Measurements from ENCODE around the gene CPPED1. TPM values are rescaled to one million over a fixed set of nuclear protein-coding genes. Genes with fewer than 3 reads are reported as not detected.

CPPED1 gene
- total and polyA plus RNA-seq, 2 donors (not counting 1 experiment from before 2014, with no cell fraction given), result 7.4 to 19.8 TPM

DNA sequence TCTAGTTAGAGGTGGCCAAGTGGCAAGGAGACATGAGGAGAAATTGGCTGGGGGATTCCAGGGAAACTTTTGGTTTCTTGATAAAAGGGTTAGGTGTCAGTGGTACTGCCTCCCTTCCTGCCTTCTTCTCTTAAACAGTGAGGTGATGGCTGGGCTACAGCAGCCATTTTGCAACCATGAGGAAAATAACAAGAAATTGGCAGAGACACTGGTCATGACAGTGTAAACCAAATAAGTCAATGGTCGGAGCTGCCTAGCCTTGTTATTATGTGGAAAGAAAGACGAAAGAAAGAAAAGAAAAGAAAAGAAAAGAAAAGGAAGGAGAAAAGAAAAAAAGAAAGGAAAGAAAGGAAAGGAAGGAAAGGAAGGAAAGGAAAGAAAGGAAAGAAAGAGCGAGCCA lies 63.9 kb downstream of the CPPED1 start:
- H3K27me3 ChIP-seq (ENCODE audit: control insufficient read depth, insufficient read depth, low read length), result no peaks in the 10 kb centered on the region
- no peaks in the 10 kb centered on the region for H3K9me3 ChIP-seq (ENCODE audit: control insufficient read depth, insufficient read depth, low read depth, low read length)
- no peak overlapping the region for H3K4me3 ChIP-seq (replicated peaks in 1 of 4; ENCODE audit: control extremely low read depth in 1 of 4, insufficient read depth in 1 of 4, low read depth in 3 of 4, low read length in 4 of 4)

DNA sequence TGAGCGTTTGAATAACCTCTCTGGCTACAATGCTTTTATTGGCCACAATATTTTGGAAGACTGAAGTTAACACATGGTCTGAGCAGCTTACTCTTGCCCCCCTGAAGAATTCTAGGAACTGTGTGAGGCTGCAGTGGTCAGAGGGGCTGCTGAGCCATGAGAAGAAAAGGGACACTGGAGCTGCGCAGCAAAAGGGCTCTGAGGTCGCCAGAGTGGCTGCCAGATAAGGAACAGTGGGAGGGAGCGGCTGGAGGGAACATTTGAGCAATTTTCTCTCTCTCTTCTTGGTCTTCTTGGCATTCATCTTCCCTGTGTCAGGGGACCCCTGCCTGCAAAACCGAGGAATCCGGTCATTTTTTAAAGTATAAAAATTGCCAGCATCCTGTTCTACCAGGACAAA lies 66.1 kb downstream of the CPPED1 start:
- Histone ChIP-seq H4K20me1 (ENCODE audit: control insufficient read depth, extremely low read depth, insufficient read depth, low read length) (no peaks in the 10 kb centered on the region), H2AFZ (ENCODE audit: low read length) (no peak overlapping the region), H3K27me3 (ENCODE audit: control insufficient read depth, insufficient read depth, low read length) (no peaks in the 10 kb centered on the region), H3K79me2 (ENCODE audit: control insufficient read depth, insufficient read depth, low read length) (no peaks in the 10 kb centered on the region), H3K4me3 (replicated peaks in 1 of 4; ENCODE audit: control extremely low read depth in 1 of 4, insufficient read depth in 1 of 4, low read depth in 3 of 4, low read length in 4 of 4) (no peak overlapping the region), H3K4me1 (ENCODE audit: control insufficient read depth, extremely low read depth, insufficient read depth, low read length) (no peaks in the 10 kb centered on the region), H3K27ac (ENCODE audit: insufficient read depth, low read length) (no peak overlapping the region), H3K36me3 (ENCODE audit: control insufficient read depth, insufficient read depth, low read length) (no peaks in the 10 kb centered on the region), H3K9me3 (ENCODE audit: control insufficient read depth, insufficient read depth, low read depth, low read length) (no peaks in the 10 kb centered on the region), H3K4me2 (ENCODE audit: extremely low read depth, insufficient read depth, low read length) (no peak overlapping the region), H3K9ac (ENCODE audit: insufficient read depth, low read length) (no peak overlapping the region)
- DNase-seq (ENCODE audit: low read depth in 2 of 2), result no peak
- no peak for TF ChIP-seq EZH2 (IDR thresholded peaks at IDR 0.05; ENCODE audit: low read length, missing control alignments)
- TF ChIP-seq, protein P1, sequence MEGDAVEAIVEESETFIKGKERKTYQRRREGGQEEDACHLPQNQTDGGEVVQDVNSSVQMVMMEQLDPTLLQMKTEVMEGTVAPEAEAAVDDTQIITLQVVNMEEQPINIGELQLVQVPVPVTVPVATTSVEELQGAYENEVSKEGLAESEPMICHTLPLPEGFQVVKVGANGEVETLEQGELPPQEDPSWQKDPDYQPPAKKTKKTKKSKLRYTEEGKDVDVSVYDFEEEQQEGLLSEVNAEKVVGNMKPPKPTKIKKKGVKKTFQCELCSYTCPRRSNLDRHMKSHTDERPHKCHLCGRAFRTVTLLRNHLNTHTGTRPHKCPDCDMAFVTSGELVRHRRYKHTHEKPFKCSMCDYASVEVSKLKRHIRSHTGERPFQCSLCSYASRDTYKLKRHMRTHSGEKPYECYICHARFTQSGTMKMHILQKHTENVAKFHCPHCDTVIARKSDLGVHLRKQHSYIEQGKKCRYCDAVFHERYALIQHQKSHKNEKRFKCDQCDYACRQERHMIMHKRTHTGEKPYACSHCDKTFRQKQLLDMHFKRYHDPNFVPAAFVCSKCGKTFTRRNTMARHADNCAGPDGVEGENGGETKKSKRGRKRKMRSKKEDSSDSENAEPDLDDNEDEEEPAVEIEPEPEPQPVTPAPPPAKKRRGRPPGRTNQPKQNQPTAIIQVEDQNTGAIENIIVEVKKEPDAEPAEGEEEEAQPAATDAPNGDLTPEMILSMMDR (conservative IDR thresholded peaks at IDR 0.05 in 1 of 2, IDR thresholded peaks at IDR 0.05 in 1 of 2; ENCODE audit: low read depth in 1 of 2, low read length in 2 of 2), result no peak

More for the DNA sequence above, 63.9 kb downstream of the CPPED1 start:
- Histone ChIP-seq H3K79me2 (ENCODE audit: control insufficient read depth, insufficient read depth, low read length) (no peaks in the 10 kb centered on the region), H2AFZ (ENCODE audit: low read length) (no peak overlapping the region), H3K9ac (ENCODE audit: insufficient read depth, low read length) (no peak overlapping the region), H3K4me2 (ENCODE audit: extremely low read depth, insufficient read depth, low read length) (no peak overlapping the region), H3K36me3 (ENCODE audit: control insufficient read depth, insufficient read depth, low read length) (no peaks in the 10 kb centered on the region), H3K4me1 (ENCODE audit: control insufficient read depth, extremely low read depth, insufficient read depth, low read length) (no peaks in the 10 kb centered on the region), H3K27ac (ENCODE audit: insufficient read depth, low read length) (no peak overlapping the region), H4K20me1 (ENCODE audit: control insufficient read depth, extremely low read depth, insufficient read depth, low read length) (no peaks in the 10 kb centered on the region)
- DNase-seq (ENCODE audit: low read depth in 2 of 2), result no peak
- TF ChIP-seq EZH2 (IDR thresholded peaks at IDR 0.05; ENCODE audit: low read length, missing control alignments), result no peak
- TF ChIP-seq, protein P1 (conservative IDR thresholded peaks at IDR 0.05 in 1 of 2, IDR thresholded peaks at IDR 0.05 in 1 of 2; ENCODE audit: low read depth in 1 of 2, low read length in 2 of 2), result no peak

DNA sequence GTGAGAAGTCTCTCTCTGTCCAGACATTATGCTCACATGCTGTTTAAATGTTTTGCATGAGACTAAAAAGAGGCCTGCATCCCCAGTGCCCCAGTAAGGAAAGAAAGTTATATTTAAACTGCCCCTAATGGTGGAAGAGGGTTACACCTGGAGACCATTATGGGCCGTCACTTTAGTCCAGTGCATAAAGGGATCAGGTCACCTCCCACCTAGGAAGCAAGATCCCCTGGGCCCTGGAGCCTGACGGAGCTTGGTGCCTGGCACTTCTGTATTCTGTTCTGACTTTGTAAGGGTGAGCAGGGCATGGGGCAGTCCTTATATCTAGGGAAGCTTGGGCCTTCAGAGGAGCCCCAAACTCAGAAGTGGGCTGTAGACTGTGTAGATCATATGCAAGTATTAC lies 67.9 kb downstream of the CPPED1 start:
- no peaks in the 10 kb centered on the region for H3K36me3 ChIP-seq (ENCODE audit: control insufficient read depth, insufficient read depth, low read length)
- TF ChIP-seq, protein P1 (conservative IDR thresholded peaks at IDR 0.05 in 1 of 2, IDR thresholded peaks at IDR 0.05 in 1 of 2; ENCODE audit: low read depth in 1 of 2, low read length in 2 of 2), result no peak
- no peak for TF ChIP-seq EZH2 (IDR thresholded peaks at IDR 0.05; ENCODE audit: low read length, missing control alignments)
- H2AFZ ChIP-seq (ENCODE audit: low read length), result no peak overlapping the region
- H3K4me2 ChIP-seq (ENCODE audit: extremely low read depth, insufficient read depth, low read length), result no peak overlapping the region
- no peaks in the 10 kb centered on the region for H4K20me1 ChIP-seq (ENCODE audit: control insufficient read depth, extremely low read depth, insufficient read depth, low read length)
- H3K9me3 ChIP-seq (ENCODE audit: control insufficient read depth, insufficient read depth, low read depth, low read length), result no peaks in the 10 kb centered on the region
- H3K4me3 ChIP-seq (replicated peaks in 1 of 4; ENCODE audit: control extremely low read depth in 1 of 4, insufficient read depth in 1 of 4, low read depth in 3 of 4, low read length in 4 of 4), result no peak overlapping the region
- no peak for DNase-seq (ENCODE audit: low read depth in 2 of 2)
- no peaks in the 10 kb centered on the region for H3K4me1 ChIP-seq (ENCODE audit: control insufficient read depth, extremely low read depth, insufficient read depth, low read length)
- H3K27ac ChIP-seq (ENCODE audit: insufficient read depth, low read length), result no peak overlapping the region
- H3K79me2 ChIP-seq (ENCODE audit: control insufficient read depth, insufficient read depth, low read length), result no peaks in the 10 kb centered on the region
- H3K27me3 ChIP-seq (ENCODE audit: control insufficient read depth, insufficient read depth, low read length), result no peaks in the 10 kb centered on the region
- H3K9ac ChIP-seq (ENCODE audit: insufficient read depth, low read length), result no peak overlapping the region

Measured in fibroblast of lung (primary cell).